Fibroblast of peridontal ligament (primary cell): ENCODE results near the gene GALNT1.

ENCODE experiments used
- DNase-seq: peaks from one replicate; pipeline ENCODE4 v3.0.0-alpha.2; 2010; ENCODE audit errors: extremely low read depth

The GALNT1 gene

GRCh38 chr18:35673682-35674081 lies 92.1 kb downstream of the GALNT1 start:
- DNase-seq: no peak

DNA sequence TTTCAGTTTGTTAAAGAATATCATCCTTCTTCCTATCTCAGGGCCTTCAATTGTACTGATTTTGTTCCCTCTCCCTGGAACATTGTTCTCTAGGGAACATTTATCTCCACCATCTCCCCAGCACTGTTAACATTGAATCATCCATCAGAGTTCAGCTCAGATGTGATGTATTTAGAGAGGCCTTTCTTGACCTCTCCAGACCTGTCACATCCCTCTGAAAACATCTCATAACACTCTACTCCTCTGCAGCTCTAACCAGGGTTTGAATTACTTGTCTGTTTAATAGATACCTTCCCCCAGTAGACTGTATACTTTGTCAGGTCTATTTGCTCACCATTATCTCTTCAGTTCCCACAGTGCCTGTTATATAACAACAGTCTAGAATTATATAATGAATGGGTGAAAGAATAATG lies 98.6 kb downstream of the GALNT1 start:
- no peak for DNase-seq

GRCh38 chr18:35682281-35682867 lies 100.8 kb downstream of the GALNT1 start:
- peak; percentile 11 for DNase-seq

- peak; percentile 79 for DNase-seq
Measured at GRCh38 chr18:35683021-35683420, 101.5 kb downstream of the GALNT1 start.

- DNase-seq: no peak
Measured at GRCh38 chr18:35688757-35689156, 107.2 kb downstream of the GALNT1 start.

DNA sequence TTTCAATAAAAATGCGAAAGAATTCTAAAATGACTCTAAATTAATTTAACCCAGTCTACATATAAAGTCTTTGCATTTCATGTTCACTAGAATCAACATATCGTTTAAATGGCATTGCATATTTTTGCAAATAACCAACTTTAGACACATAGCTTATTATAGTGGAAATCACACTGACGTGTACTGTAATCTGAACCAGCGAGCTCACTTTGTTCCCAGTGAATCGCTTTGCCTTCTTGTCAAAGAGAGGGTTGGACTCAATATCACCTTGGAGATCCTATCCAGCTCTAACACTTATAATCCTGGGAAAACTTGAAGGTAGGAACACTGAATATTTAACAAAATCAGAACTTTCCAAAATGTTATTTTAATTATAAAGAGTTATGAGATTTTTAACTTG lies 108.2 kb downstream of the GALNT1 start:
- no peak for DNase-seq

GRCh38 chr18:35691625-35692024 lies 110.1 kb downstream of the GALNT1 start:
- no peak for DNase-seq

DNA sequence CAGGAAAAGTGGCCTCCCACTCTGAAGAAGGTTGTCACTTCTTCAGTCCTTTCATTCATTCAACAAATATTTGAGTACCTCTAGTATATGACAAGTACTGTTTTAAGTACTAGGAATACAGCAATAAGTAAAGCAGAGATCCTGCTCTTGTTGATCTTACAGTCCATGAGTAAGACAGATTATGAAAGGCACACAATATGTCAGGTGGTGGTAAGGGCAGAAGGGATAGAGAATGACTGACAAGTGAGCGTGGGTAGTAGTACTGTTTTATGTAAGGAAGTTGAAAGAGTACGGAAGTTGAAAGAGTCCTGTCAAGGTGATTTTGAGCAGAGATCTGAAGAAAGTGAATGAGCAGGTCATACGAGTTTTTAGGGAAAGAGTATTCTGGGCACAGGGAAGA lies 111.3 kb downstream of the GALNT1 start:
- no peak for DNase-seq

GRCh38 chr18:35693829-35694228 lies 112.3 kb downstream of the GALNT1 start:
- DNase-seq: no peak

GRCh38 chr18:35694808-35695207 lies 113.3 kb downstream of the GALNT1 start:
- no peak for DNase-seq

DNA sequence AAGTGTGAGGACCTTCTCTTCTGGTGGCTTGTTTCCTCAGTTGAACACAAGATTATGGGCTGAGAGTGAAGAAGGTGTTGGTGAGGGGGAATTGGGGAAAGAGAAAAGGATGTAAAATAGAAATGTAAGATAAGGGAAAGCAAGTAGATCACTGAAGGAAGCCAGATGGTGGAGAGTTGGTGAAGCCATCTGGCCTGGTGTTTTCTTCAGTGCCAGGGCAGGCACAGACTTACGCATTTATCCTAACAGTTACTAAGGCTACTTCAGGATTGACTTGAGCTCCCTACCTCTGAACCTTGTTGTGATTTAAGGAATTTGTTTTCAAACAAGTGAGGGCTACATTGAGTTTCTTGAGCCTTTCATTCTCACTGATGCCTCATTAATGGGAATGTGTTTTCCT lies 113.8 kb downstream of the GALNT1 start:
- no peak for DNase-seq

- no peak for DNase-seq
Measured at GRCh38 chr18:35695803-35696202, 114.3 kb downstream of the GALNT1 start.

GRCh38 chr18:35696307-35696706 lies 114.8 kb downstream of the GALNT1 start:
- peak; percentile 14 for DNase-seq

DNA sequence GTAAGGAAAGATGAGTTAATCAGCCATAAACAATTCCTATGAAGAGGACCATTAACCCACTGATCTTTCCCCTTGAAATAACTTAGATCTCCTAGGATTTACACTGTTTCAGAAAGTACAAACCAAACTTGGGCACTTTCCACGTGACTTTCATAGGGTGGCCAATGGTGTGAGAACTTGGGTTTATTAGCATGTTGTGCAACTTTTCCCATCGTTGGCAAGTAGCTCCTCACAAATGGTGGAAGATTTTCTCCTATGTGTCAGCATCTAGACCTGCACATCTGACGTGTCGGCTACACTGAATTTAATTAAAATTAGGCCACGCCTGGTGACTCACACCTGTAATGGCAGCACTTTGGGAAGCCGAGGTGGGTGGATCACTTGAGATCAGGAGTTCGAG lies 116.3 kb downstream of the GALNT1 start:
- DNase-seq: no peak

DNA sequence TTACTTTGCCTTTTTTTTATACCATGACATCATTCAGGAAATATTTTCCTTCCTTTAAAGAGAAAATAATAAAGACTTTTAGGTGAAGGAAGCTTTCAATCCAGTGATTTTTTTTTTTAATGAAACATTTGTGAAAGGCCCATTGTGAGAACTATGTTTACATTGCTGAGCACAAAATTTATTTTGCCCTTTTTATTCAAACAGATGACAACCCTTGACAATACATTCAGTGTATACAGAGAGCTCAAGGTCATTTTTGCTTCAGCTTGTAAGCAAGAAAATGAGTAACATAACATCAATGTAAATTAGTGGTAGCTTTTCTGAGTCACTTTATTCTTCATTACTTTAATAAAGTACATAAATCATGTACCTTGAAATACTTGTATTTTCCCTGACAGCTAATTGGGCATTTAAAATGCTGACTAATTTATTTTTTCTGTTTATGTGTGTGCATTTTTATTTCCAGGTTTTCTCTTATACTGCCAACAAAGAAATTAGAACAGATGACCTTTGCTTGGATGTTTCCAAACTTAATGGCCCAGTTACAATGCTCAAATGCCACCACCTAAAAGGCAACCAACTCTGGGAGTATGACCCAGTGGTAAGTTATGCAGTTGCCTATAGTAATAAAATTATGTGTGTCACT lies 121.6 kb downstream of the GALNT1 start:
- peak; percentile 7 for DNase-seq

GRCh38 chr18:35705988-35706387 lies 124.4 kb downstream of the GALNT1 start:
- DNase-seq: no peak

DNA sequence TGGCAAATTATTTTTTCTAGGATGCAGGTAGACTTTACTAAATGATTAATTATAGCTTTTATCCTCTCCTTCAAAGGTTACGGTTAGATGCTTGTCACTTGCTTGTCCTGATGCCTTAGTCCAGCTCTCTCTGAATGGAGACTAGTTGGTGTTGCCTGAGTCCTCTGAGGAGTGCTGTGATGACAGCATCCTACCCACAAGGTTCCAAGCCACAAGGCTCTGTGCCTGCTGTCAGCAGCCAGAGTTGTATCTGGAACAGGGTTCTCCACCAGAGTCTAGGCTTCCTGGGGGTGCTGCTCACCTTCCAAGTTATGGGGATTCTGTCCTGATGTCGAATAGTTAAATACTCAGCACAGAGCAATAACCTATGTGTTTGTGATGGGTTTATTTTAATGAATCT lies 125.7 kb downstream of the GALNT1 start:
- no peak for DNase-seq

DNA sequence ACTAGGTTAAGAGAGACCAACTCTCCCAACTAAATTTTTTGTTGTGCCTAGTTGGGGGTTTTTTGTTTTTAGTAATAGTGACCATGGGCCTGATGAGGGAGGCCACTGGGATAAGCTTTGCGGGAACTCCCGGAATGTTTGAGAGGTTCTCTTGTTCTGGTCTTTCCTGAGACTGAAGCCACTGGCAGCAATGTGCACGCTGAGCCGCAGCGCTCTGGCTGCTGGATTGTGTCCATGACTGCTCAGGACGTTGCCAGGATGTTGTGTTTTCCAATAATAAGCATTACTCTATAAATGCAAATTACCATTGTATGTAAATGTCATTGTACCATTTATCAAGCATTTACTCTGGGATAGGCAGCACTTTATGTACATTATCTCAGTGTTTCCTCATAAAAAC lies 126.1 kb downstream of the GALNT1 start:
- DNase-seq: no peak

DNA sequence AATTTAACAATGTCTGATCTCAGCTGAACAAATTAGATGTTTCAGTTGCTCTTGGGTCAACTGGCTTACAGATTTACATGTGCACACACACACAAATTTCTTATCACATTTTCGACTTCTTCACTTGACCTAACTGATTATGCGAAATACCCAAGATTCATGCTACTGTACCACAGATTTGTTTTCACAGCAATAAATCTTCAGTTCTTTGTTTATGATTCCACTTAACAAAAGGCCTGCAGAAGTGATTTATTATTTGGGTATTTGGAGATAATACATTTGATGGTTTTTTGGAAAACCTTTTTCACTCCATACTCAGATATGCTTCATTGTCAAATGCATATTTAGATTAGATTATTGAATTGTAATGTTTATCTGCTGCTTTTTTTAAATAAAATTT lies 129.0 kb downstream of the GALNT1 start:
- DNase-seq: no peak

DNA sequence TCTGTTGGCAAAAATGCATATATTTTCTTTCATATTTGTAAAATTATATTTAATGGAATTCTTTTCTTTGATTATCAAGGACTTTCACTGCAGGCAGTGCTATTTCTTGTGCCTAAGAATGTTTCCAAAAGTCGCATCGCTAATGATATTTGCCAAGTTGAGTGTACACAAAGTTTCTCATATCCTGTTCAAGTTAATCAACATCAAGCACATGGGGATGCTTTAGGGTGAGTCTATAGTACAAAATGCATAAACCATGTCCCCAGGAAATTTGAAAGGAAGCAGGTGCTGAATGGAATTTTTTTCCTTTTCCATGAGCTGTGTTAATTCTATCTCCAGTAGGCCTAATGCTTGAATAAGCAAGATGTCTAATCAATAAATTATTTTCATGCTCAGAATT lies 129.7 kb downstream of the GALNT1 start:
- DNase-seq: no peak

DNA sequence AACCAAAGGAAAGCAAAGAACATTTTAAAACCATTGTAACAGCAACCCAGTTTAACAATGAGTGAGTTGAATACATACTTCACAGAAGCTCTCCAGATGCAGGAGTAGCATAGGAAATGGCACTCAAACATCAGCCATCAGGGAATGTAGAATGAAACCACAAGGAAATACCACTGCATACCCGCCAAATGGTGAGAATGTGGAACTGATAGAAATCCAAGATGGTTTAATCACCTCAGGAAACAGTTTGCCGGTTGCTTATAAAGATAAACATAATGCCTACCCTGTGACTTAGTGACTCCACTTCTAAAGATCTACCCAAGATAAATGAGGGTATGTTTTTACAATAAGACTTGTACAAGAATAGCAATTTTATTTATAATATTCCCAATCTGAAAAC lies 132.0 kb downstream of the GALNT1 start:
- peak; percentile 54 for DNase-seq

- no peak for DNase-seq
Measured at GRCh38 chr18:35714539-35714938, 133.0 kb downstream of the GALNT1 start.

GRCh38 chr18:35715139-35715538 lies 133.6 kb downstream of the GALNT1 start:
- no peak for DNase-seq
